ENCODE results near the gene SHC3. TPM values are rescaled to one million over a fixed set of nuclear protein-coding genes. Genes with fewer than 3 reads are reported as not detected.

The SHC3 gene
- total RNA-seq, 1 donor from 2014 or later, result 1.4 TPM

DNA sequence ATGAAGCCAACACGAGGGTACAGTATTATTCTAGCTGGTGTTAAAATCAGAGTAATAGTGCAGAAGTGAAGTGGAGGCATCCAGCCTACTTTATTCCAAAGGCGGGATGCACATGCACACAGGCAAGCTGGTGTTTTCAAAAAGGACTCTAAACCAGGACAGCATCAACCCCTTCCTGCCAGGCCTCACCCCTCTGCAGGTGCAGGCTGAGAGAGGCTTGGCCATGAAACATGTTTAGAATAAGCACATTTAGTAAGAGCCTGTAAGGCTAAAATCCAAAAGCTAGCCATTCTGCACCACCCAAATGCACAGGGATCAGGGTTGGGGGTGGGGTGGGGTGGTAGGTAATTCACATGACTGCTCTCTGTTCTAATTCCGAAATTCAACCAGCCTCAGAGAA is 71.2 kb downstream of the SHC3 start:
- no peak for ATAC-seq

DNA sequence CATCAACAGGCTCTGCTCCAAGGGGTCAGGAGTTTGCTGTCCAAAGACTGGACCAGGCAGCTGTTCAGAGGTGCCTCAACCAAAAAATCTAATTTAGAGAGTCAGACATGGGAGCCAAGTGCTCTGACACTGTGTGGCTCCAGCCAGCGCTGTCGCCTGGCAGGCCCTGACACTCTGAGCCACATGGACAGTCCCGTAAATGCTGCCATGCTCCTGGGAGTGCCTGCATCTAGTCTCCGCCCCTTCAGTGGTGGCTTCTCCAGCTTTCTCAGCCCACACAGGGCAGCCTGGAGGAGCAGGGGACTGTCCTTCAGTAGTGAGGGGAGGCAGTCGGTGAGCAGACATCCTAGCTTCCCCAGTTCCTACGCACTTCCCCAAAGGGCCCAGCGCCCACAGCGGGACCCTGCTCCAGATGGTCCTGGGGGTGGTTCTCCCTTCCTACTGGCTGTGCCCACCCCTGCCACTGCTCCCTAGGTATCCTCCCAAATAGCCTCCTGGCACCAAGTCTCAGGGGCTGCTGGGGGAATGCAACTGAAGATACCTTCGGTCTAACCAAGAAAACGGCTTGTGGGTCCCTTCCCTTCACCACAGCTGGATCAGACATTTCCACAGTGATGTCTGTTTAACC is 72.3 kb downstream of the SHC3 start:
- no peak for ATAC-seq

DNA sequence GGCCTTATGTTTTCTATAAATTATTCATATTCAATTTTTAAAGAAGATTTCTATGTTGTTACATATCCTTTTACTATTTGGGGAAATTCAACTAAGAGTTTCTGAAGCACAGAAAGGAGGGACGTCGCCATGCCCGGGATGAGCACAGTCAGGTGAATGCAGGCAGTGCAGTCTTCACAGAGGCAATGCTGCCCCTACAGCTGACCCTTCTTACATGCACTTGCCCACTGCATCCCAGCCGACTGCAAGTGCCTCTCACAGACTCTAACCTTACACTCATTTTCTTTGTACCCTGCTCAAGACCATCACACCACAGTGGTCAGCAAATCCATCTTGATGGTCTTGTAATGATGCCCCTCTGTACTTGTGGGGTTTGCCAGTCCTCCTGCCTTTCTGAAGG is 73.8 kb downstream of the SHC3 start:
- ATAC-seq, result no peak

DNA sequence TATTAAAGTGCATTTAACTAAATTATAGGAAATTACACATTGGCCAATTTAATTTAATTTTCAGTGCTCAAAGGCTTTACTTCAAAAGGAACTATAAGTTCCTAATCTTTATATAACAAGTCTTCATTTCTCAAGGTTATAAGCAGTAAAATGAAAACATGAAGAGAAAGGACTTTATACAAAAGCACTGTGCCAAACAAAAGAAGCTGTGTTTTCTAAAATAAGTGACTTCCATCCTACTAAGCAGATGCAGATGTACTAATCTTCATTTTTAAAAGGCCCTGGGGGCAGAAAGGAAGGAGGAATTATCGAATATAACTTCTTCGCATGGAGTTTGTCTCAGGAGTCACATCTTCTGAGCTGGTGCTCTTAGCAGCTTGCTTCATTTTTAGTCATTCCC is 81.4 kb downstream of the SHC3 start:
- no peak for ATAC-seq

DNA sequence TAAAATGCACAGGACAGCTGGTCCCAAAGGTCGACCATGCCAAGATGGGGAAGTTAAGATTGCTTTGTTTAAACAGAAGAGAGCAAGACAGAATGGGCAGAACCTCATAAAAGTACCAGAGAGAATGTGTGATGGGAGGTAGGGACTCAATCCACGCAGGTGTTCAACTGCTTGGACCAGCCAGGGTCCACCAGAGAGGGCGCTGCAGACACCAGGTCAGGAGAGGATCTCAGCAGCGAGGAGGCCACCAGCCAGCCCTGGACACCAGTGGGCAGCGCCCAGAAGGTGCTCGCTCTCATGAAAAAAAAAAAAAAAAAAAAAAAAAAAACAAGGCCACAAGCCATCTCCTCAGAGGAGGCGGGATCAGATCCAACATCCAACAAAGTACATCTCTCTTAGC is 81.8 kb downstream of the SHC3 start:
- ATAC-seq, result no peak

DNA sequence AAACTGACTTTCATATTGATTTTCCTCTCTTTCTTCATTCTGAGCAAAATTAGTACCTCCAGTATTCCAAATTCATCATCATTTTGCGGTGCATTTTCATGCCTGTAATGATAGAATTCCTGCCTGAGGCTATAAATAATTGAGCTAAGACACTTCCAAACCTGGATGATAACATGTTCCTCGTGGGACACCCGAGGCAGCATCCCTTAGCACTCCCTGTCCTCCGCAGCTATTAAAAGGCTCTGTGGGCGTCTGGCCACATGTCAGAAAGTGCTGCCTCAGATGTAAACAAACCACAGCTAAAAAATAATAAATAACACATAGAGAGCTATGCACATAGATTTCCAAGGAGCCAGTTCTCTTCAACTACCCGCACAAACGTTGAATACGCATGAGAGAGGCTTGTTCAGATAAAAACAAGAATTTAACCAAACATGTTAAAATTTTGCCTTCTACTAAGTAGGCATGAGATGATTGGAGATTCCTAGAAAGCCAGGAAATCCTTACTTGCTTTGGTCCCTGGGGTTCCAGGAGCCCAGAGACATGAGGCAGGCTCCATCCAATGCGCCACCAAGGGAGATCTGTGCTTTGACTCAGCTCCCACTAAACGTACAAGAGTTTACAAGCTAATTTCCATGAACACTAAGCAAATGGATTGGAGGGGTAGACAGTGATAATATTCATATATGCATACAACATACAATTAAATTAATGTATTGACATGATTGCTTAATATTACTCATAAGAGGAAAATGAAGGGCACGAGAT is 82.7 kb downstream of the SHC3 start:
- ATAC-seq, result no peak

DNA sequence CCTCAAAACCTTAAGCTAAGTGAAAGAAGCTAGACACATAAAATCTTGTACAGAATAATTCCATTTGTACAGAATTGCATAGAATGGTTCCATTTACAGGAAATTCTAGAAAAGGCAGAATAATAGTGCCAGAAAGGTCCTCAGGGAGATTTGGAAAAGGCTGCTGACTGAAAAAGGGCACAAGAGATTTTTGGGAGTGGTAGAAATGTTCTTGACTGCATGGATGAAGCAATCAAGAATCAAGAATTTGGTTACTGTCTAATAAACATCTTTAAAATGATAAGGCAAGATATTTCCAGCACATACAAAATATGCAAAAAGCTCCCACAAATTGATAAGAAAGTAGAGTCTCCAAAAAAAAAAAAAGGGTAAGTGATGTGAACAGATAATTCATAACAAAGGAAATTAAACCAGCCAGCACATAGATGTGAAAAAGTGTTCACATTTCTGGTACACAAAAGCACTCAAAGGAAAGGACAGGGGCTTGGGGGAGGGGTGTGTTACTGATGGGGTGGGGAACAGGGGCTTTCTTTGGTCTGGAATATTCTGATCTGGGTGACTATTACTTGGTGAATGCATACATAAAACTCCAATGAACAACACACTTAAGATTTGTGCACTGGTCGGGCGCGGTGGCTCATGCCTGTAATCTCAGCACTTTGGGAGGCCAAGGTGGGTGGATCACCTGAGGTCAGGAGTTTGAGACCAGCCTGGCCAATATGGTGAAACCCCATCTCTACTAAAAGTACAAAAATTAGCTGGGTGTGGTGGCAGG is 85.2 kb downstream of the SHC3 start:
- no peak for ATAC-seq

DNA sequence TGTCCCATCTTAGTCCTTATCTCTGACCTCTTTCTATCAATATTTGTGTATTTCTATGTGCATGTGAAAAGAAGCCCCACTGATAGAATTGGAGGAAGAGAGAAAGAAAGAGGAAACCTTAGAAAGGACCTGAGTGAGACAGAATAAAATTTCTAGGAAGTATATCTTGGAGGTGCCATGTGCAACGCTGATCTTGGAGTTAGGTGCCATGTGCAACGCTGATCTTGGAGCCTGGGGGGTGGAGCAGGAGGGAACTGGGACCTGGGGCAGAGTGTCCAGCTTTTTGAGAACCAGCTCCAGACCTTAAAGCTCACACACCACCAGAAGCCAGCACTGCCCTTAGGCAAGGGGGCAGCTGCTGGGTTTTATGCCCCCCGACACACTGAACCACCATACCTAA is 89.4 kb downstream of the SHC3 start:
- ATAC-seq, result no peak

DNA sequence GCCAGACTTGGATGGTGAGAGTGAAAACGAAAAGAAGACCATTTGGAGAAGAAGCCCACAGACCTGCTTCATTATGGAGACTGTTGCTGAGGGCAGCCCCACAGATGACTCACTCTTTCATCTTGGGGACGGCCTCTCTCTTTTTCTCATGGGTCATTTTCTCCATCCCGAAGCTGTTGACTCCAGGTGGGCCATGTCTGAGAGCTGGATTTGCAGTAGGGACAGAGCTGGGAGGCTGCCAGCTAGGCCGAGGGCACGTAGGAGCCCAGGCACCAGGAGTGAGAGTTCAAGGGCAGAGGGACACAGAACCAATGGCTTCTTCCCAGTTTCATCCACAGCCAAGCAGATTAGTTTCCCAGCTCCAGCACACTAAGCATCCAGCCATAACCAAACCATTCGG is 95.0 kb downstream of the SHC3 start:
- no peak for ATAC-seq

DNA sequence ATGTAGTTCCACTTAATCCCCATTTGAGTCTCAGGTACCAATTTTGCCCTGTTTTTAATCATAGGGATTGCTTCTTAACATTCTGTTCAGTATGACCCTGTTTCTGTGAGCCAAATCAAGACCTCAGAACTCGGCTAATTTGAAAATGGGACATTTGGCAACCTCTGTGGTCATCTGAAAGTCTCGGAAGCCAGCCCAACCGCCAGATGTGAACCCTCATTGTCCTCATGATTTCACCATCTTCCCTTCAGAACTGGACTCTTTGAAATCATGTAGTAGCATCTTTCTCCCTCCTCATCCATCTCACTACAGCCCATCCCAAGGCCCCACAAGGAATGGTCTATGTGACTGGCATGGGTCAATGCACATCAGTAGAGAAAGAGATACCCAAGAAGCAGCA is 98.4 kb downstream of the SHC3 start:
- ATAC-seq, result no peak

DNA sequence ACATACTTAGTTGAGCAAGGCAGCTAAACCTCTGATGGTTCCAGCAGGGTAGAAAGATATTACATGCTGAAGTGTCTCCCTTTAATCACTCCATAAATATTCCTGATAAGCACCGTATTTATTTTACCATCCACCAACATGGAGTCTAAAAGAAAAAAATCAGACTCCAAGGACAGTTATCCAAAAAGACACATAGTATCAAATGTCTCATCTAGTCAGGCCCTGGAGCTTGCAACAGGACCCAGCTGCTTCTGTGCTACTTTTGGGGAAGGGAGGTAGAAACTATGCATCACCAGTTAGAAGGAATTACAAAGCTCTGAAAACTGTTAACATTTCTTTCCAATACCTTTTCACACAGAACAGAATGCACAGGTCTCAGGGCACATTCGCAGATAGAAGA is 99.2 kb downstream of the SHC3 start:
- no peak for ATAC-seq

DNA sequence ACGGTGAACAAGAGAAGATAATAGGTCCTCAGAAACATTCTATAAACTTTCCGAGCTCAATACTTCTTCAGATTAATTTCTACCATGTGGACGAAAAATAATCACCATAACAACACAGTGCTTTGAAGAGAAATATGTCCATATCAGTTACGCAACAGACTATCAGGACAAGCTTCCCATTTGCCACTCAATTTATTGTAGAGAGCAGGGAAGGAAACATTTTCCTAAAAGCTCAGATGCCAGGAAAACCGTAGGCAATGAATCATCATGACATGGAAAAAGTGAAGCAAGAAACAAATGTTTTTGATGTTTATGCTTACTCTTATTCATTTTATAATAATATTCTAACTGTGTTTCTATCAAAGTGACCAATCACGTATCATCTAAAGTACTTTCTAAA is 99.8 kb downstream of the SHC3 start:
- ATAC-seq, result no peak

DNA sequence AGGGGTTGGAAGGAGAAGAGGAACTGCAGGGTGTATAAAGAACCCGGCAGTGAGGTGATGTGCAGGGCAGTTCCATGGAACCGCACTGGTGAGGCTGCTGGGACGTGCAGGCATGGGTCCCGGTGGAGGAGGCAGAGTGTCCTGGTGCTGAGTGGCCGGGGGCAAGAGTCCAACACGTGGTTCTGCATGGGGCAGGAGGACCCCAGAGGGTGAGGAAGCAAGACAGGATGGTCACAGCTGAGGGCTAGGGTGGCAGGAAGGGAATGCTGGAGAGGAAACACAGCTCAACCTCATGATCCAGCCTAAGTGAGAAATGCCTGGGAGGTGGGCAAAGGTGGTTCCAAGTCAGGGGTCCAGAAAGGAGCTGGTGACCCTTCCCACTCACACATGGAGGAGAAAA is 100.2 kb downstream of the SHC3 start:
- no peak for ATAC-seq

DNA sequence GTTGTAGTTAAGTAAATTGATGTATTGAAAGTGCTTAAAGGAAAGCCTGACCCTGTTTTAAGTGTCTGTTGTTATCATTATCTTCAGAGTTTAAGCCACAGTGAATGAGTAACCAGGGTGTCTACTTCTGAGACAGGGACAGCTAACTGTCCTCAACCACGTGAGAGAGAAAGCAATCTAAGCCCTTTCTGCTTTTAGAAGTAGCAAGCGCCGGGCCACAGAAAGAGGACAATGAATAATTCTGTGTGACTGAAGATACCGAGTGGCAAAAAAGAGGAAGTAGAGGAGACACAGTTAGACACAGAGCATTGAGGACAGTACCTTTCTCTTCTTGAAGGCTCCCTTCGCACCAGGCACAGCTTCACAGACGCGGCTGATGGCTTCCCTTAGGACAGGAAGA is 101.1 kb downstream of the SHC3 start:
- no peak for ATAC-seq

DNA sequence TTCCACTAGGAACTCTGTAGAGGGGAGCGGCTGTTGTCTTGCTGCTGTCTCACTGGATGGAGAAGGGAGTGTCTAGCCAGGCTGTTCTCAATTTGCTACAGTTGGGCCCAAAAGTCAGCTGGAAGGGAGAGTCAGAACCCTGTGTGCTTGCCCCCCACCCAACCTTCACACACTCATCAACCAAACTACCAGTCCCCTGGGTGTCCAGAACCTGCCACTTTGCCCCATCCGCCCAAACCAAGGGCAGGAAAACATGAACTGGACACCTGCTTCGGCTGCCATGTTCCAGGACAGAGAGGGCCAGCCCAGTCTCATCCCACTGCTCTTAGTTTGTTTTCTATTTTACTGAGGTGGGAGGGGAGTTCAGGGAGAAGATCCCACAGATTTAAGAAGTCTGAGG is 105.2 kb downstream of the SHC3 start:
- ATAC-seq, result no peak

DNA sequence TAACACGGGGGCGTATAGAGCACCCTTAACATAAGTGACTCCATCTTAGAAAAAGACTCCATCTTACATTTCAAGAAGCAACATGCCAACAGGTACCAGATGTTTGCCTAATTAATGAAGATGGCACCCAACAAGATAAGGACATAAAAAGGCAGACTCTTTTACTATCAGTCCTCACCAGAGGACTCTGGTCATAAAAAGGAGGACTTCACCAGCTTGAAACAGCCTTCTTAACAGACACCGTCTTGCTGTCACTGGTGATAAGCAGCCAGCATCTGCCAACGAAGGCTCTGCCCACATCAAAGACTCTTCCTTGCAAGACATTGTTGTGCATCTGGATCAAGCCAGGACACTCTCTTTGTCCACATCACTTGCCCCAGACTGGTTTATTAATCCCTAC is 107.0 kb downstream of the SHC3 start:
- ATAC-seq, result no peak

DNA sequence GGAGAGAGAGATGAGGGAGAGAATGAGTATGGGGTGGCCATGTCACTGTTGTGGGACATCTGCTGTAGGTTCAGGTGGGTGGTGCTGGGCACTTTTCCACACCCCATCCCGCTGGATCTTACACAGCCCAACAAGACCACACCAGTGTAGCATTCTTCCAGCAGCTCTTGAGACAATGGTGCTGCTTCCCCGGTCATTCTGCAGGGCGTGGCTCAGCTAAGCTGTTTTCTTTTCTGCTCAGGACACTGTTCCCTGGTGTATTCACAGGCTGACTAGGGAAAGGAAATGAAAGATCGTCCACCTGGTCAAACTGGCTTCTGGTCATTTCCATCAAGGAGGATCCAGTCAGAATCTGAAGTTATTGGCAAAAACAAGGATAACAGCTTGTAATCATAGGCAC is 111.8 kb downstream of the SHC3 start:
- no peak for ATAC-seq

DNA sequence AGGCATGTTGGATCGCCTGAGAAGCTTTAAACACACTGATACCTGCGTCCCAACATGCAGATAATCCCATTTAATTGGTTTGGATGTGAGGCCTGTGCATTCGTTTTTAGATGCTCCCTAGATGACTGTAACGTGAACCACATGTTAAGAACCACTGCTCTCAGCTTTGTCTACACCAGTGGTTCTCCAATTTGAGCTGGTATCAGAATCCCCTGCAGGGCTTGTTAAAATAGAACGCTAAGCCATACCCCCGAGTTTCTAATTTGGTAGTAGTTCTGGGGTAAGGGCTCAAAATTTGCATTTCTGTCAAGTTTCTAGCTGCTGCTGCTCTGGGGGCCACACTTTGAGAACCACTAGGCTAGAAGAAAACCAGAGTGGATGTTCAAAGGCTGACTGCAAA is 112.7 kb downstream of the SHC3 start:
- no peak for ATAC-seq

DNA sequence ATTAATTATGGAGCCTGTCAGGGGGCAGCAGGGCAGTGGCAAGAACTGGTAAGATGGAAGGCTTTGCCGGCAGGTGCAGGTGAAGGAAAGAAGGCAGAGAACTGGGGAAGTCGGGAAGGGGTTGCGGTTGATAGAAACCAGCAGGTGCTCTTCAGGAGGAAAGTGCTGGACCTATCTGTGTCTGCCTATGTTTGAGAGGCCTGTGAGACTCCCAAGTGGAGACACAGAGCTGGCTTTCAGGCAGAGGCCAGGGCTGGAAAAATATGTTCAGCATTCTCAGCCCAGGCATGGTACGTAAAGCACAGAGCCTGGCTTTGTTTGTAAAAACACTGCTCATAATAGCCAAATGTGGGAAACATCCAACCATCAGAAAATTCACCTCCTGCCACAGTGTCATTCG is 117.8 kb downstream of the SHC3 start:
- no peak for ATAC-seq

DNA sequence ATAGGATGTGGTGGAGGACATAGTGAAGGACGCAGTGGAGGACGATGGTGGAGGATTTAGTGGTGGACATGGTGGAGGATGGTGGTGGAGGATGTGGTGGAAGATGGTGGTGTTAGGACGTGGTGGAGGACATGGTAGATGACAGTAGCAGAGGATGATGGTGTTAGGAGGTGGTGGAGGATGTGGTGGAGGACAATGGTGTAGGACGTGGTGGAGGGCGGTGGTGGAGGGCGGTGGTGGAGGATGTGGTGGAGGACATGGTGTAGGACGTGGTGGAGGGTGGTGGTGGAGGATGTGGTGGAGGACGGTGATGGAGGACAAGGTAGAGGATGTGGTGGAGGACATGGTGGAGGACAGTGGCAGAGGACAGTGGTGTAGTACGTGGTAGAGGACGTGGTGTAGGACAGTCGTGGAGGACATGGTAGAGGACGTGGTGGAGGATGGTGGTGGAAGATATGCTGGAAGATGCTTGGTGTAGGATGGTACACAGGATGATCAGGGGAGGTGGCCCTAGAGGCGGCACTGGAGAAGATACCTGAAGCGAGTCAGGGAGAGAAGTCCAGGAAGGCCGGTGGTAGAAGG is 118.6 kb downstream of the SHC3 start:
- no peak for ATAC-seq

DNA sequence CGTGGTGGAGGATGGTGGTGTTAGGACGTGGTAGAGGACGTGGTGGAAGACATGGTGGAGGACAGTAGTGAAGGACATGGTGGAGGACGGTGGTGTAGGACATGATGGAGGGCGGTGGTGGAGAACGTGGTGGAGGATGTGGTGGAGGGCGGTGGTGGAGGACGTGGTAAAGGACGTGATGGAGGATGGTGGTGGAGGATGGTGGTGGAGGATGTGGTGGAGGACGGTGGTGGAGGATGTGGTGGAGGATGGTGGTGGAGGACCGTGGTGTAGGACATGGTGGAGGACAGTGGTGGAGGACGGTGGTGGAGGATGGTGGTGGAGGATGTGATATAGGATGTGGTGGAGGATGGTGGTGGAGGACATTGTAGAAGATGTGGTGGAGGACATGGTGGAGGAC is 119.7 kb downstream of the SHC3 start:
- ATAC-seq, result no peak

DNA sequence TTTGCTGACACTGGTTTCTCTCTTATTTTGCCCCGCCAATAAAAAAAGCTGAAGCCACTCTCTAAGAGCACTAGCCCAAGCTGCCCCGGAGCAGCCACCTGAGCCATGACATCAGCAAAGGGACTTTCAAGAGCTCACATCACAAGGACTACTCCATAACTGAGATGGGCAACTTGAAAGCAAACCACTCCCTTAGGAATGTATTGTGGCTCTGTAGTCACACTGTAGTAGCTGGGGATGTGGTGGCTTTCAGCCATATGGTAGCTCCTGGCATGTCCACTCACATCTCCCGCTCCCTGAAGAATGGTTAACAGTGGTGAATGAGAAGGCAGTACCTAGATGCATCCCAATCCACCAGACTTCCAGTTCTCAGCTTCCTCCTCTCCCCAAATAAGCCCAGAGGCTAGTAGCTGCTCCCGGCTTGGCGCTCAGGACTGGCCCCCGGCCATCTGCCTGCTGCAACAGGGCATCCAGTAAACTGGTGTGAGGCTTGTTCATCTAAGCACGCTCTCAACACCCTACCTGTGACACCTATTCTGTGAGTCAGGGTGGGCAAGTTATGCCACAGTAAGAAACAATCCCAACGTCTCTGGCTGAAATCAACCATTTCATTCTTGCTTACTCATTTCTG is 123.6 kb downstream of the SHC3 start:
- ATAC-seq, result no peak

DNA sequence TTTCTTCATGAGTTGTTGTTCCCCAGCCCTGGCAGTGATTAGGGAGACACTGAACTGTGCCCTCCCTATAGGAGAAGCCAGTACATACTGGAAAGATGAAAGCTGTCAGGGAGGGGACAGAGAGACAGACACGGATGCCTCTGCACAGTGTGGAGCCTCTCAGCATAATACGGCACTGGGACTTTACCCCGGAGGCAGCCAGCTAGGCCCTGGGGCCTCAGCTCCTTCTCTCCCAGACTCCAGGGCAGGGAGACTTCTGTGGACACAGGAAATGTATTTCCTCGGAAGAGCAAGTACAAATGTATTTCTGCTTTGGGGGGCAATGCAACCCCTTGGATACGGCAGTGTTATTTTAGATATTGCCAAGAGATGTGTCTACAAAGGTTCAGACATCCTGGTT is 125.3 kb downstream of the SHC3 start:
- no peak for ATAC-seq

Data from esophagus mucosa (tissue), 1 donor.